ENCODE measurements around the gene SERTAD1.

The SERTAD1 gene

DNA sequence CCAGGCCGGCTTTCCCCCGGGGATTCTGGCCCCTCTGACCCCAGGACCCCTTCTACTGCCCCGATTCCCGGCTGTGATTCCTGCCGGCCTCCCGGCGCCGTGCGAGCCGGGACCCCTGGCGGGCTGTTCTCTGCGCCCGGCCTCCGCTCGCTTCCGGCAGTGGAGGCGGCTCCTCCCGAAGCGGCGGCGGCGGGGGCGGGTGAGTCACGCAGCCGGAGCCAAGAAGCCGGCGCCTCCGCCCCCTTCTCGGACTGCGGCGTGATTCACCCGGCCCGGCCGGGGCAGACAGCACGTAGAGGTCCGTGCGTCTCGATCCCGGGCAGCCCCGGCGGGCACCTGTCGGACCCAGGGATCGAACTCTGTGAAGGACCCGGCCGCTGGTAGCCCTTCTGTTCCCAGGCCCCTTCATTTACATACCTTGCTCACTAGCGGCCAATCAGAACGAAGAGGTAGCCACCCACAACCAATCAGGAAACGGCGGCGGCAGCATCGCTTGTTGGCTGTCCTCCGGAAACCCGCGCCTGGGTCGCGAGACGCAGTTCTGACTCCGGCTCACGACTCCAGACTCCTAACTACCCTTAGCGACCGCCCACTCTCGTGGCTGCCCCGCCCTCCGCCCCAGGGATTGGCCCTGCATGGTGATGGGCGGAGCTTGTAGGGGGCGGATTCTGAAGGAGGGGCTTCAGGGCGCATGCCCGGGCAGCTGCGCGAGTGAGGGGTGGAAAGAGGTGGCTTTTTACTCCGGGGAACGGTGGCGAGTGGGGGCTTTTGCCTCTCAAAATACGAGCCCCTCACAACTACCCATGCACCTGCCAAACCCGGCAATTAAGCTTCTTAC, at the start of gene SERTAD1:
Gene SERTAD1, minus strand, starts transcription at position 543 of the 838 bp plus-strand sequence. CDS start 2,446 bp downstream, outside the sequence.
- in situ Hi-C loops (cut with HindIII; ENCODE audit: low sequenced_read_pairs): no loop called here
- H3K4me3 ChIP-seq (ENCODE audit: low read depth, low read length): peak within 1 kb of the TSS; percentile 89
- peak; percentile 98 for DNase-seq (ENCODE audit: low read depth)
- TF ChIP-seq, protein P1, sequence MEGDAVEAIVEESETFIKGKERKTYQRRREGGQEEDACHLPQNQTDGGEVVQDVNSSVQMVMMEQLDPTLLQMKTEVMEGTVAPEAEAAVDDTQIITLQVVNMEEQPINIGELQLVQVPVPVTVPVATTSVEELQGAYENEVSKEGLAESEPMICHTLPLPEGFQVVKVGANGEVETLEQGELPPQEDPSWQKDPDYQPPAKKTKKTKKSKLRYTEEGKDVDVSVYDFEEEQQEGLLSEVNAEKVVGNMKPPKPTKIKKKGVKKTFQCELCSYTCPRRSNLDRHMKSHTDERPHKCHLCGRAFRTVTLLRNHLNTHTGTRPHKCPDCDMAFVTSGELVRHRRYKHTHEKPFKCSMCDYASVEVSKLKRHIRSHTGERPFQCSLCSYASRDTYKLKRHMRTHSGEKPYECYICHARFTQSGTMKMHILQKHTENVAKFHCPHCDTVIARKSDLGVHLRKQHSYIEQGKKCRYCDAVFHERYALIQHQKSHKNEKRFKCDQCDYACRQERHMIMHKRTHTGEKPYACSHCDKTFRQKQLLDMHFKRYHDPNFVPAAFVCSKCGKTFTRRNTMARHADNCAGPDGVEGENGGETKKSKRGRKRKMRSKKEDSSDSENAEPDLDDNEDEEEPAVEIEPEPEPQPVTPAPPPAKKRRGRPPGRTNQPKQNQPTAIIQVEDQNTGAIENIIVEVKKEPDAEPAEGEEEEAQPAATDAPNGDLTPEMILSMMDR (IDR thresholded peaks at IDR 0.05; ENCODE audit: low read depth, low read length, missing control alignments): peak; percentile 66

DNA sequence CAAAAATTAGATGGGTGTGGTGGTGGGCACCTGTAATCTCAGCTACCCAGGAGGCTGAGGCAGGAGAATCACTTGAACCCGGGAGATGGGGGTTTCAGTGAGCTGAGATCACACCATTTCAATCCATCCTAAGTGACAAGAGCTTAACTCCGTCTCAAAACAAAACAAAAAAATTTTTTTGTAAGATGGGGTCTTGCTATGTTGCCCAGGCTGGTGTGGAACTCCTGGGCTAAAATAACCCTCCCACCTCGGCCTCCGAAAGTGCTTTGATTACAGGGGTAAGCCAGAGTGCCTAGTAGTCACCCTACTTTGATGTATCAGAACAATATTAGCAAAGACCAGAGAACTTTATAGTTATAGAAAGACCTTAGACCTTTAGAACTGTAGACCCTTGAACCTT, 48.9 kb upstream of the SERTAD1 start:
- no peak for DNase-seq (ENCODE audit: low read depth)
- TF ChIP-seq, protein P1 (IDR thresholded peaks at IDR 0.05; ENCODE audit: low read depth, low read length, missing control alignments): no peak
- in situ Hi-C loops (cut with HindIII; ENCODE audit: low sequenced_read_pairs): no loop called here
- H3K4me3 ChIP-seq (ENCODE audit: low read depth, low read length): no peak overlapping the region

DNA sequence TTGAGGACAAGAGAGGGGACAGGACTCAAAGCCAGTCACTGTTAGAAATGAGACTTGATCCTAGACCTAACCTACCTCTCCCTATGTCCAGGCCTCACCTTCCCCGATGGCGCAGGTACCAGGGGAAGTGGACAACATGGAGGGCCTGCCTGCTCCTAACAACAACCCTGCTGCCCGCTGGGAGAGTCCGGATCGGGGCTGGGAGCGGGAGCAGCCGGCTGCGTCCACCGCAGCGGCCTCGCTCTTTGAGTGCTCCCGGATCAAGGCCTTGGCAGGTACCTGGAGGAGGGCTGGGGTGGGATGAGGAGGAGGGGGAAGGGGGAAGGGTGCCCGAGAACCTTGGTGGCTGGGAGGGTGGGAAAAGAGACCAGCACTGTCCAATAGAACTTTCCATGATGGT, 46.7 kb upstream of the SERTAD1 start:
- in situ Hi-C loops (cut with HindIII; ENCODE audit: low sequenced_read_pairs): no loop called here
- DNase-seq (ENCODE audit: low read depth): no peak
- no peak overlapping the region for H3K4me3 ChIP-seq (ENCODE audit: low read depth, low read length)
- TF ChIP-seq, protein P1 (IDR thresholded peaks at IDR 0.05; ENCODE audit: low read depth, low read length, missing control alignments): no peak

GRCh38 chr19:40471111-40471510, 45.3 kb upstream of the SERTAD1 start:
- in situ Hi-C loops (cut with HindIII; ENCODE audit: low sequenced_read_pairs): no loop called here
- no peak for DNase-seq (ENCODE audit: low read depth)
- no peak overlapping the region for H3K4me3 ChIP-seq (ENCODE audit: low read depth, low read length)
- TF ChIP-seq, protein P1 (IDR thresholded peaks at IDR 0.05; ENCODE audit: low read depth, low read length, missing control alignments): no peak

DNA sequence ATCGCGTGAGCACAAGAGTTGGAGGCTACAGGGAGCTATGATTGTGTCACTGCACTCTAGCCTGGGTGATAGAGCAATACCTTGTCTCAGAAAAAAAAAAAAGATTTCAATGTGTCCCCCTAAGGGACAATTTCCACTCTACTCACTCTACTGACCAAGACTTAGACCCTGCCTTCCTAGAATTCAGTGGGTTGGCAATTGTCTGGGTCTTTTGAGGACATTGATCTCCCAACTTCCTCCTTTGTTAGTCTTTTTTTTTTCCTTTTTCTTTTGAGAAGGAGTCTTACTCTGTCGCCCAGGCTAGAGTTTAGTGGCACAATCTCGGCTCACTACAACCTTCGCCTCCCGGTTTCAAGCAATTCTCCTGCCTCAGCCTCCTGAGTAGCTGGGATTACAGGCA, 43.2 kb upstream of the SERTAD1 start:
- in situ Hi-C loops (cut with HindIII; ENCODE audit: low sequenced_read_pairs): no loop called here
- H3K4me3 ChIP-seq (ENCODE audit: low read depth, low read length): no peak overlapping the region

DNA sequence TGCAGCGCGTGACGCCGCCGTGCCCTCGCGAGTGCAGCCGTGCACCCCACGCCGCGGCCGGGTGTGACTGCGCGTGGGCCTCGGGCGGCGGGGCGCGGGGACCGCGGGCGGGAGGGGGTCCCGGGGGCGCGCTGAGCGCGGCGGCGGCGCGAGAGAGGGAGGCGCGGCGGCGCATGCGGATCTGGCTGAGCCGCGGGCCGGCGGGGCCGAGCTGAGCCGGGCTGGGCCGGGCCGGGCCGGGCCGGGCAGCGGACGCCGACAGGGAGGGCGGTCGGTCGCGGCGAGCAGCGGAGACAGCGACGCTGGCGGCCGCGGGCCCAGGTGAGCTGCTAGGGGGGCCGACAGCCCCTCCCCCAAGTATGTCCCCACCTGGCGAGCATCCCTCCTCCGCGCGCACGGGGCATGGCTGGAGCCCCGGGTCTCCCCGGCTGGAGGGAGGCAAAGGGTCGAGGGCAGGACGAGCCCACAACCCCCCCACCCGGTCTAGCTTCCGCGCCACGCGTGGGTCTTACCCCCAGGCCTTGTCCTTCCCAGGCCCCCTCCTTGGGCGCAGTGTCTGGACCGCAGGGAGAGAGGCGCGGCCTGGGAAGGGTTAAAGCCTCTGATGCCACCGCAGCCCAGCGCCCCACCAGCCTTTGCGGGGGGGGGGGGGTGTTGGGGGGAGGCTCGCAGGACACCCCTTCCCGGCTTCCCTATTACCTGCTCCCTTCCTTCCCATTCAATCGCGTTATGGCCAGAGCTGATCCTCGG, 41.4 kb upstream of the SERTAD1 start, which contains the start of gene SPTBN4:
Gene SPTBN4, plus strand, starts transcription at position 17 of the 750 bp plus-strand sequence. CDS start 5,621 bp downstream, outside the sequence.
- DNase-seq (ENCODE audit: low read depth): no peak
- in situ Hi-C loops (cut with HindIII; ENCODE audit: low sequenced_read_pairs): no loop called here

More for the DNA sequence above, 43.2 kb upstream of the SERTAD1 start:
- DNase-seq (ENCODE audit: low read depth): no peak
- TF ChIP-seq, protein P1 (IDR thresholded peaks at IDR 0.05; ENCODE audit: low read depth, low read length, missing control alignments): no peak

More for the DNA sequence above, 41.4 kb upstream of the SERTAD1 start, which contains the start of gene SPTBN4:
- TF ChIP-seq, protein P1 (IDR thresholded peaks at IDR 0.05; ENCODE audit: low read depth, low read length, missing control alignments): no peak
- peak within 1 kb of the TSS; percentile 51 for H3K4me3 ChIP-seq (ENCODE audit: low read depth, low read length)

Data from astrocyte of the cerebellum (primary cell).